ENCODE measurements around the gene HCN4.
"Not testable (repeated sequence)": the region's sequence is repeated elsewhere in the genome, so short reads cannot be mapped to it uniquely, and the experiment has no call there.

Gene HCN4

DNA sequence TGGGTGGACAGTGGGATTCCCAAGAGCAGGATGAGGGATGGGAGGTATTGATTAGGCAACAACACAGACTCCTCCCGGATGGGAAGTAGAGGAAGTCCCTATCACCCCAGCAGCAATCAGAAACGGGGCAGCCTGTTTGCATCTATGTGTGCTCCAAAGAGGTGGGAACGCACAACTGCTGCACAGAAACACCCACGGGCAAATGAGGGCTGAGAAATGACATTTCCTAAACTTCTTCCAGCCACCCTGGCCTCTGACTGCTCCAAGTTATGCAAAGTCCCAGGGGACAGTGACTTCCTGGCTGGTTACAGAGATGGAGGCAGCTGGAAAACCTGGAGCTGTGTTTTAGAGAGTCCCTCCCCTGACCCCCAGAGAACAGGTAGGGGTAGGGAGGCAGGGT is 42.6 kb downstream of the HCN4 start:
- no peak for DNase-seq (ENCODE audit: low spot score)

GRCh38 chr15:73325191-73325861 is 43.4 kb downstream of the HCN4 start:
- FAIRE-seq (no peak), DNase-seq (ENCODE audit: low spot score) (peak; percentile 17)

More for the DNA sequence above, 42.6 kb downstream of the HCN4 start:
- FAIRE-seq, result no peak

GRCh38 chr15:73324496-73325170 is 44.1 kb downstream of the HCN4 start:
- no peak for FAIRE-seq
- no peak for DNase-seq (ENCODE audit: low spot score)

- no peak for FAIRE-seq
Measured at GRCh38 chr15:73323956-73324355, 44.8 kb downstream of the HCN4 start.

DNA sequence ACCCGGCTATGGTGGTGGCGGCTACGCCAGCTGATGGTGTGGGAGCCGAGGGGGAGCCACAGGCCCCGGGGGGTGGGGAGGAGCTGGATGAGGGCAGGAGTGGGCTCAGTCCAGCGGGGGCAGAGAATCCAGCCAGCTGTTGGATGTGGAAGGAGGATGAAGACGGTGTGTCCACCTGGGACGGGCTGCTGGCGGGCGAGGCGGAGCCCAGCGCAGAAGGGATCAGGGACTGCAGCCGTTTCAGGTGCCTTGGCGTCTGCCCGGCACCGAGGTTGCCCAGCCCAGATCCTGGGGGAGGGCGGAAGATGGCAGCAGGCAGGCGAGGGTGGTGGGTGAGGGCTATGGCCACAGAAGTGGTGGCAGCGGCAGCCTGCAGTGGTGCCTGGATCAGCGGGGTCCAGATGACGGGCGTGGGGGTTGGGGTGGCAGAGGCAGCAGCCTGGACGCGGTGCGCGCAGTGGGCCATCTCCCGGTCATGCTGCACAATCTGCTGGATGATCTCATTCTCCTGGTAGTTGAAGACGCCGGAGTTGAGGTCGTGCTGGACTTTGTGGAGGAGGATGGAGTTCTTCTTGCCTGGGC is 45.3 kb downstream of the HCN4 start:
- FAIRE-seq, result no peak
- no peak for DNase-seq (ENCODE audit: low spot score)

More at GRCh38 chr15:73323956-73324355, 44.8 kb downstream of the HCN4 start:
- DNase-seq (ENCODE audit: low spot score), result no peak

DNA sequence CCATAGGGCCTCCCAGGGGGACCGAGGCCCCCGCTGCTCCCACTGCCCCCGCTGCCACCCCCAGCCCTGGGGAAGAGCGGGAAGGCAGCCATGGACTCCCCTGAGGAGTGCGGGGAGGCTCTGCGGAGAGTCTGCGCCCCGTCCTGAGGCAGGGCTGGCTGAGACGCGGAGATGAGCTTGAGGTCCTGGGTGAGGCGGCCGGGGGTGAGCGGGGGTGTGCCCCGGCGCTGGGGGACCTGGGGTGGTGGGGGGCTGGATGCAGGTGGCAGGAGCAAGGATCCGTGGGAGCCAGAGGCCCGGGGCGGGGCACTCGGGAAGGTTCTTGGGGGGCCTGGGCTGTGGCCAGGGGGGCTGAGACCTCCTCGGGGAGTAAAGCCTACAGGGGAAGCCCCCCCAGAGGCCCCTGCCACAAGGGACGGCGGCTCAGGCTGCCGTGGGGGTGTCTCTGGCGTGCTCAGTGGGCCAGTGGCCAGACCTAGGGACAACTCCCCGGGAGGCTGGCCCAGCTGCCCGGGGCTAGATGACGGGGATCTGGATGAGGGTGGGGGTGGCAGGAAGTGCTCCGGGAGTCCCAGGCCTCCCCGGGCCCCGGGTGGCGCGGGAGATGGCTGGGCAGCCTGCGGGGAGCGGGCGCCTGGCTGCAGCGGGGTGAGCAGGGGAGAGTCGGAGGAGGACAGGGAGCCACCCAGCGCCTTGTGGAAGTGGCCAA is 45.9 kb downstream of the HCN4 start:
- DNase-seq (ENCODE audit: low spot score) (no peak), FAIRE-seq (no peak)

DNA sequence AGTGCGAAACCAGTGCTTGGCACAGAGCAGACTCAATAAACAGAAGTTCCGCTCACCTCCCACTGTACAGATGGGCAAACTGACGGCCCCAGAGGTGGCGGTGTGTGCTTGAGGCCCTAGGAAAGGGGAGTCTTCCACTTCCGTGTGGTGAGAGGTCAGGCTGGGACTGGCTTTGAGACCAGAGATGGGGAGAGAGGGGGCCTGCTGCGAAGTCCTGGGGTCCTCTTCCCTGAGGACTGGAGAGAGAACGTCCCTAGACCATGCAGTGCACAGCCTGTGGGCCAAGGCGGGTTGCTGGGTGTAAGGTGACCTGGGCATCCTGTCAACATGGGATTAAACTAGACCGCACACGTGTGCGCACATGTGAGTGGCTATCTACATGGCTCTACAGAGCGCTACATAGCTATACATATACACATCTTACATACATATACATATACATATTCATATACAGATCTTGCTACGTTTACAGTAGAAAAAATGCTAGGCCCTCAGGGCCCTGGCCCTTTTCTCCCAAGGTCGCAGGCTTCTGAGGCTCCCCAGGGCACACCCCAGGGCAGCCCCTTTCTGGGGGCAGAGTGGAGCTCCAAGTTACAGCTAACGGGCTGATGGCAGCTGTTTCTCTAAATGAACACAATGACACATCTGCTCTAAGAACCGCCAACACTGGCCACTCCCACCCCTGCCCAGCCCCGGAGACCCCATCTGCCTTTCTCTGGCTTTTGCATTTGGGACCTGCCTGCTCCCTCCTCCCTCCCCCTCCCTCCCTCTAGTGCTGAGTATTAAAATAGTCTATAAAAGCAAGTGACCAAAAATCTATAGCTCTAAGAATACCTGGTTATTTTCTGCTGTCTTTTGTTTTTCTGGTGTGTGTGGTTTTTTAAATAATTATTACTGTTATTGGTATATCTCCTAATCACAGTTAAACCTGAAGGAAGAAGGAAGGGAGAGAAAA is 47.0 kb downstream of the HCN4 start:
- FAIRE-seq (no peak), DNase-seq (ENCODE audit: low spot score) (no peak)

DNA sequence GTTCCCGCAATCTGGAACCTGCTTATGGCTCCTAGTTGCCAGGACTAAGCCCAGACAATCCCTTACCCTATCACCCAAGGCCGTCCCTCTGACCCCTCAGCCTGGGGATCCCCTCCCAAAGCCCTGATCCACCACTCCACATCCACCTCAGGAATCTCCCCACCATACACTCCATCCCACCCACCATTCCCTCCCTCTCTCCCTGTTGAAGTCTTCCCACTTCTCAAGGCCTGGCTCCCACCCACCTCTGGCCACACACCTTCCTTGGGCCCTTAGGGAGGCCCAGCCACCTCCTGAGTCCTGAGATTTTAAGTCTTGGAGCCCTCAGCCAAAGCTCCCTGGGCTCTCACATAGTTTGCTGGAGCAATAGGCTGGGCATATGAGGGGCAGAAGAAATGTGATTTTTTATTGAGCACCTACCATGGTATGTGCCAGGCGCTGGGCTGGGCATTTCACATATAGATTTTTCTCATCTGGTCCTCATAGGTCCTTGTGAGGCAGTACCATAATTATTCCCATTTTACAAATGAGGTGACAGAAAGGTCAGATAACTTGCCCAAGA is 48.1 kb downstream of the HCN4 start:
- FAIRE-seq (no peak), DNase-seq (ENCODE audit: low spot score) (no peak)

GRCh38 chr15:73319460-73320245 is 49.1 kb downstream of the HCN4 start:
- DNase-seq (ENCODE audit: low spot score) (no peak), FAIRE-seq (no peak)

- FAIRE-seq (no peak), DNase-seq (ENCODE audit: low spot score) (no peak)
Measured at GRCh38 chr15:73318463-73319351, 50.1 kb downstream of the HCN4 start.

- FAIRE-seq, result no peak
- no peak for DNase-seq (ENCODE audit: low spot score)
Measured at GRCh38 chr15:73317651-73318462, 50.9 kb downstream of the HCN4 start.

- FAIRE-seq (no peak), DNase-seq (ENCODE audit: low spot score) (no peak)
Measured at GRCh38 chr15:73313861-73314260, 54.9 kb downstream of the HCN4 start.

GRCh38 chr15:73308305-73308704 is 60.5 kb downstream of the HCN4 start:
- FAIRE-seq (no peak), DNase-seq (ENCODE audit: low spot score) (no peak)

DNA sequence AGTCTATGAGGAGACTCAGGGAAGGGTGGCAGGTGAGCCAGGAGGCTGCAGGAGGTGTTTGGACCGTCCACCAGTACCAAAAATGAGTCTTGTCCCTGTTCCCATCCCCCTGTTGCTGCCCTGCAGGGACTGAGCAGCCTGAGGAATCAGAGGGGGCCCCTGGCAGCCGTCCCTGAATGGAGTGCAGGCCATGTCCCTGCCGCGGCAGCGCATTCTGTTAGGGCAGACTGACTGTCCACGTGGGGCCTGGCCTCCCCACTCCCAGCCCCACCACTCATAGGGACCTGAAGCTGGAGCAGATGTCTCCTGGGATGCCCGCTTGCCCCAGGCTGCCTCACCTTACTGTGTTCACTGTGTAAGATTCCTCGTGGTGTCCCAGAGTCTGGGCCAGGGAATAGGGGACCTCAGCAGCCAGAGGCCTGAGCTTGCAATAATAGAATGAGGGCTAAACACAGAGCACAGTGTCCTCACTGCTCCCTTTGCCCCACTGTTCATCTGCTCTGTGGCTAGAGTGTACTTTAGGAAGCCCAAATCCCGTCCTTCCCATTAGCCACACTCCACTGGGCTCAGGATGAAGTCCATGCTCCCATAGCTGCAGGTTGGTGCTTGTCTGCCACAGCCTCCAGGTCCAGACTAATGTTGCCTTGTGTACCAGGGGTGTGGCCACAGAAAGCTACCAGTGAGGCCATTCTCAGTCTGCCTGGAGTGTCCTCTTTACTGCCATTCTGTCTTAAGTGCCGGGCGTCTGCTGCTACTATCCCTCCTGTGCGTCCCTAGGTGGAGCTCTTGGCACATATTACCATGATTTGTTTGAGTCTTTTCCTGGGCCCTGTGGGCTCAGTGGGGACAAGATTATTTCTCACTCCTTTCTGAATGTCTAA is 63.2 kb downstream of the HCN4 start:
- DNase-seq (ENCODE audit: low spot score) (peak; percentile 62), FAIRE-seq (no peak)

DNA sequence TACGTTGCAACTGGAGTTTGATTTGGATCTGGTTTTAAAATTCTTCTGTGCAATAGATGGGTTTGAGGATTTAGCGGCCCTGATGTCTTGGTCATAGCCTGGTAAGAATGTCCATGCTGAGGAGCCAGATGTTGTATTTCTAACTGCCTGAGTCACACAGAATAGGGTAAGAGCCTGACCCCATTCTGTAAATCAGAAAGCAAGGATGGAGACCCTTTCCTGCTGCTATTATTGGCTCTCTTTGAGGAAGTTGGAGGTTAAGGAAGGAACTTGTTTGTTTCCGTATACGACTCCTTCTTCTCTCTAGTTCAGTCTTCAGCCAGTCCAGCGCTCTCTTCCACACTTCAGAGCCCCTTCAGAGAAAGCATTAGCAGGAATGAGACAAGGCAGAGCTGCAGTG is 65.1 kb downstream of the HCN4 start:
- DNase-seq (ENCODE audit: low spot score) (no peak), FAIRE-seq (no peak)

- not testable (repeated sequence) for FAIRE-seq; DNase-seq (ENCODE audit: low spot score)
Measured at GRCh38 chr15:73300286-73300685, 68.5 kb downstream of the HCN4 start.
